BLaER1 treated with 17β-estradiol and CSF1 and Interleukin-3, amounts not matched to agents 10 nM and 100 nM (cell line): ENCODE data around the gene CCNH.
A peak's percentile ranks its signal among the peaks of the same experiment; 100 is the strongest.

ENCODE experiments used
- H3K27ac ChIP-seq, 11 experiments: shearing (Covaris generic); formaldehyde crosslinking; 2 replicates each; pipeline ENCODE4 v1.8.1; 2022
- H3K27me3 ChIP-seq, 11 experiments: shearing (Covaris generic); formaldehyde crosslinking; 2 replicates each; pipeline ENCODE4 v1.8.1; 2022
- H3K36me3 ChIP-seq, 11 experiments: shearing (Covaris generic); formaldehyde crosslinking; 2 replicates each; pipeline ENCODE4 v1.8.1; 2022
- H3K4me1 ChIP-seq, 10 experiments: shearing (Covaris generic); formaldehyde crosslinking; 2 replicates each; pipeline ENCODE4 v1.8.1; 2022
- H3K4me2 ChIP-seq, 11 experiments: shearing (Covaris generic); formaldehyde crosslinking; 2 replicates each; pipeline ENCODE4 v1.8.1; 2022
- H3K4me3 ChIP-seq, 10 experiments: shearing (Covaris generic); formaldehyde crosslinking; 2 replicates each; pipeline ENCODE4 v1.8.1; 2022
- H3K9ac ChIP-seq, 11 experiments: shearing (Covaris generic); formaldehyde crosslinking; 2 replicates each; pipeline ENCODE4 v1.8.1; 2022
- H3K9me3 ChIP-seq, 11 experiments: shearing (Covaris generic); formaldehyde crosslinking; replicated peaks in 1 of 11; 2 replicates each; pipeline ENCODE4 v1.8.1; 2022
- H4K20me1 ChIP-seq, 11 experiments: shearing (Covaris generic); formaldehyde crosslinking; 2 replicates each; pipeline ENCODE4 v1.8.1; 2022
- Cebpa-rat ChIP-seq, 11 experiments: shearing (Covaris generic); IDR thresholded peaks; 2 replicates each; pipeline ENCODE4 v1.8.1; 2022

Gene CCNH

GRCh38 chr5:87432460-87432859 is 19.7 kb upstream of the CCNH start:
- no peak overlapping the region for H3K27ac ChIP-seq
- H4K20me1 ChIP-seq, result no peaks in the 10 kb centered on the region
- TF ChIP-seq Cebpa-rat (IDR thresholded peaks at IDR 0.05), result no peak
- no peaks in the 10 kb centered on the region for H3K4me1 ChIP-seq
- H3K9ac ChIP-seq, result no peak overlapping the region
- H3K27me3 ChIP-seq, result no peaks in the 10 kb centered on the region
- no peaks in the 10 kb centered on the region for H3K9me3 ChIP-seq
- no peaks in the 10 kb centered on the region for H3K36me3 ChIP-seq
- H3K4me3 ChIP-seq, result no peak overlapping the region
- H3K4me2 ChIP-seq, result no peak overlapping the region

GRCh38 chr5:87430863-87431457 is 18.2 kb upstream of the CCNH start:
- Histone ChIP-seq H4K20me1 (no peaks in the 10 kb centered on the region), H3K27me3 (no peaks in the 10 kb centered on the region), H3K9ac (no peak overlapping the region), H3K4me2 (no peak overlapping the region), H3K4me3 (no peak overlapping the region), H3K4me1 (no peaks in the 10 kb centered on the region), H3K9me3 (no peaks in the 10 kb centered on the region), H3K36me3 (no peaks in the 10 kb centered on the region), H3K27ac (no peak overlapping the region)
- TF ChIP-seq Cebpa-rat (IDR thresholded peaks at IDR 0.05), result no peak

GRCh38 chr5:87423755-87424154 is 11.0 kb upstream of the CCNH start:
- TF ChIP-seq Cebpa-rat (IDR thresholded peaks at IDR 0.05), result no peak
- no peak overlapping the region for H3K4me2 ChIP-seq
- no peaks in the 10 kb centered on the region for H3K4me1 ChIP-seq
- H3K9ac ChIP-seq, result no peak overlapping the region
- no peak overlapping the region for H3K27ac ChIP-seq
- no peaks in the 10 kb centered on the region for H3K9me3 ChIP-seq
- H3K4me3 ChIP-seq, result no peak overlapping the region
- H3K36me3 ChIP-seq, result no peaks in the 10 kb centered on the region
- no peaks in the 10 kb centered on the region for H4K20me1 ChIP-seq
- H3K27me3 ChIP-seq, result no peaks in the 10 kb centered on the region

GRCh38 chr5:87421307-87421706 is 8.6 kb upstream of the CCNH start:
- no peaks in the 10 kb centered on the region for H3K9me3 ChIP-seq
- H4K20me1 ChIP-seq, result no peaks in the 10 kb centered on the region
- no peaks in the 10 kb centered on the region for H3K27me3 ChIP-seq
- TF ChIP-seq Cebpa-rat (IDR thresholded peaks at IDR 0.05), result no peak
- no peak overlapping the region for H3K27ac ChIP-seq
- no peaks in the 10 kb centered on the region for H3K36me3 ChIP-seq
- H3K4me2 ChIP-seq, result no peak overlapping the region
- no peak overlapping the region for H3K9ac ChIP-seq
- H3K4me1 ChIP-seq, result no peaks in the 10 kb centered on the region
- no peak overlapping the region for H3K4me3 ChIP-seq

- Histone ChIP-seq H3K4me2 (no peak overlapping the region), H3K4me3 (no peak overlapping the region), H3K27ac (no peak overlapping the region), H4K20me1 (no peaks in the 10 kb centered on the region), H3K36me3 (no peaks in the 10 kb centered on the region), H3K9ac (no peak overlapping the region), H3K4me1 (peaks cover 0 to 2% (median 0%) of the 10 kb centered on the region in 10 experiments; a peak in 1 of 20 replicates), H3K27me3 (no peaks in the 10 kb centered on the region), H3K9me3 (no peaks in the 10 kb centered on the region)
- no peak for TF ChIP-seq Cebpa-rat (IDR thresholded peaks at IDR 0.05)
Observed at GRCh38 chr5:87418506-87418905, 5.8 kb upstream of the CCNH start.

- peaks cover 0 to 33% (median 9%) of the 10 kb centered on the region in 11 experiments; a peak in 12 of 22 replicates for H4K20me1 ChIP-seq
- no peaks in the 10 kb centered on the region for H3K27me3 ChIP-seq
- peak overlapping the region; percentile 86 to 94 (median 88) for H3K9ac ChIP-seq
- H3K36me3 ChIP-seq, result peaks cover 23 to 28% (median 26%) of the 10 kb centered on the region in 11 experiments
- peaks cover 13 to 33% (median 20%) of the 10 kb centered on the region in 10 experiments for H3K4me1 ChIP-seq
- H3K9me3 ChIP-seq, result no peaks in the 10 kb centered on the region
- peak overlapping the region; percentile 3 to 94 (median 83); a peak in 20 of 22 replicates for H3K27ac ChIP-seq
- no peak for TF ChIP-seq Cebpa-rat (IDR thresholded peaks at IDR 0.05)
- peak overlapping the region; percentile 57 to 88 (median 76) for H3K4me2 ChIP-seq
- peak overlapping the region; percentile 80 to 99 (median 91) for H3K4me3 ChIP-seq
Observed at GRCh38 chr5:87413343-87413645, 564 bp upstream of the CCNH start.

- H3K4me1 ChIP-seq, result peaks cover 13 to 40% (median 20%) of the 10 kb centered on the region in 10 experiments
- no peaks in the 10 kb centered on the region for H3K9me3 ChIP-seq
- peak overlapping the region; percentile 75 to 94 (median 86) for H3K27ac ChIP-seq
- H3K27me3 ChIP-seq, result no peaks in the 10 kb centered on the region
- TF ChIP-seq Cebpa-rat (IDR thresholded peaks at IDR 0.05), result no peak
- peaks cover 0 to 43% (median 9%) of the 10 kb centered on the region in 11 experiments; a peak in 12 of 22 replicates for H4K20me1 ChIP-seq
- peak overlapping the region; percentile 80 to 99 (median 91) for H3K4me3 ChIP-seq
- H3K9ac ChIP-seq, result peak overlapping the region; percentile 86 to 94 (median 88)
- peaks cover 34 to 40% (median 38%) of the 10 kb centered on the region in 11 experiments for H3K36me3 ChIP-seq
- peak overlapping the region; percentile 68 to 88 (median 80) for H3K4me2 ChIP-seq
Observed at GRCh38 chr5:87411973-87412629, 629 bp downstream of the CCNH start.

- H3K4me2 ChIP-seq, result peak overlapping the region; percentile 68 to 88 (median 80)
- H3K27me3 ChIP-seq, result no peaks in the 10 kb centered on the region
- H3K36me3 ChIP-seq, result peaks cover 39 to 45% (median 43%) of the 10 kb centered on the region in 11 experiments
- peaks cover 4 to 49% (median 12%) of the 10 kb centered on the region in 11 experiments; a peak in 15 of 22 replicates for H4K20me1 ChIP-seq
- peak overlapping the region; percentile 80 to 99 (median 91) for H3K4me3 ChIP-seq
- no peaks in the 10 kb centered on the region for H3K9me3 ChIP-seq
- H3K9ac ChIP-seq, result peak overlapping the region; percentile 86 to 94 (median 88)
- H3K4me1 ChIP-seq, result peaks cover 13 to 45% (median 20%) of the 10 kb centered on the region in 10 experiments
- H3K27ac ChIP-seq, result peak overlapping the region; percentile 75 to 94 (median 86)
- TF ChIP-seq Cebpa-rat (IDR thresholded peaks at IDR 0.05), result no peak
Observed at GRCh38 chr5:87411586-87411972, 1.2 kb downstream of the CCNH start.

- H3K27me3 ChIP-seq, result no peaks in the 10 kb centered on the region
Observed at GRCh38 chr5:87410931-87411330, 1.8 kb downstream of the CCNH start.

More at GRCh38 chr5:87410931-87411330, 1.8 kb downstream of the CCNH start:
- Histone ChIP-seq H3K27ac (peak overlapping the region in 3 of 11 experiments; percentile 83 to 88 (median 86); a peak in 1 of 22 replicates), H3K36me3 (peaks cover 45 to 52% (median 49%) of the 10 kb centered on the region in 11 experiments), H3K9me3 (no peaks in the 10 kb centered on the region), H3K4me2 (peak overlapping the region; percentile 68 to 88 (median 80); a peak in 21 of 22 replicates), H4K20me1 (peaks cover 5 to 55% (median 18%) of the 10 kb centered on the region in 11 experiments; a peak in 18 of 22 replicates), H3K9ac (peak overlapping the region in 8 of 11 experiments; percentile 86 to 94 (median 88); a peak in 9 of 22 replicates), H3K4me3 (peak overlapping the region; percentile 80 to 99 (median 91); a peak in 14 of 20 replicates), H3K4me1 (peaks cover 13 to 50% (median 20%) of the 10 kb centered on the region in 10 experiments)
- no peak for TF ChIP-seq Cebpa-rat (IDR thresholded peaks at IDR 0.05)
